ENCODE results near the gene TMEM200A. TPM values are rescaled to one million over a fixed set of nuclear protein-coding genes. Genes with fewer than 3 reads are reported as not detected.

Gene TMEM200A
- total and polyA plus RNA-seq, 4 experiments from 2014 or later: 1.1 to 4.8 (median 1.9) TPM

DNA sequence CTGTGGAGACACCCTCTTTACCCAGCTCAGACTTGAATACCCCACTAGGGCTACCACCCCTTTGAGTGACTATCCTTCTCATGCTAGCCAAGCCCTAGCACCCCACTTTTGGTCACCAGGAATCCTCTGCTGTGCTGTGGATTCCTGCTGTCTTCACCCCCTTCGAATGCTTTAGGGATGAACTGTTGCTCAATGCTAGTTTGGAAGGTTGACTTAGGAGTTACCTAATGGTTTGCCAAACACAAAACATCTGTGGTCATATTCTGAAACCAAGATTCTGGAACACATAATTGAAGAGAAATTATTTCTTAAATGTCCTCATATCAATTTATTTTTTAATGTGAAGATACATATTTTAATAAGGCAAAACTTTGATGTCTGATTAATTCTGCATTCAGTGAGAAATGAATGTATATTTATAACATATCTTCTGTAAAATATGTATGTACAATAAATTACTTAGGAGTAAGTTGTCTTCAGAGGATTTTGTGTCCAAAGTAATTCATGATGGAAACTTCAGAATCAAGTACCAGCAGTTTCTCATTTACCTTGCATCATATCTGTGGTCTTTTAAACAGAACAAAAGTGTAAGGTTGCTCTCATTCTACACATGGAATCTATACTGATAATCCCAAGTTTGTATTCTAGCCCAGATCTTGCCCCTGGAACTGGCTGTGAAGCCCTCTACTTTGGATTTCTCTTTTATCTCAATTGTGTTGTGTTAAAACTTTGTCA is 46.9 kb downstream of the TMEM200A start:
- H3K36me3 ChIP-seq (ENCODE audit: insufficient read depth, low read length): no peaks in the 10 kb centered on the region
- Mint-ChIP-seq H3K27ac (no peak overlapping the region), H3K4me3 (no peak overlapping the region), H3K4me1 (peaks cover 0 to 13% (median 5%) of the 10 kb centered on the region in 4 donors), H3K27me3 (no peaks in the 10 kb centered on the region), H3K36me3 (peaks cover 0 to 11% of the 10 kb centered on the region in 2 donors), H3K9me3 (peaks cover 0 to 2% (median 0%) of the 10 kb centered on the region in 8 donors)
- CTCF ChIA-PET (ENCODE audit: partially characterized antibody): no interaction called here
- no peaks in the 10 kb centered on the region for H3K27me3 ChIP-seq (ENCODE audit: insufficient read depth, low read length)
- no peak for DNase-seq
- H3K4me1 ChIP-seq (ENCODE audit: insufficient read depth, low read length): no peaks in the 10 kb centered on the region
- intact Hi-C loops (cut with micrococcal nuclease): no loop called here
- no peak overlapping the region for H3K27ac ChIP-seq (ENCODE audit: low read depth, low read length)
- POLR2A ChIA-PET (ENCODE audit: partially characterized antibody): no interaction called here
- no peaks in the 10 kb centered on the region for H3K9me3 ChIP-seq (ENCODE audit: control insufficient read depth in 1 of 2, low read length in 2 of 2)
- H3K4me3 ChIP-seq (ENCODE audit: low read length in 2 of 2): no peak overlapping the region

DNA sequence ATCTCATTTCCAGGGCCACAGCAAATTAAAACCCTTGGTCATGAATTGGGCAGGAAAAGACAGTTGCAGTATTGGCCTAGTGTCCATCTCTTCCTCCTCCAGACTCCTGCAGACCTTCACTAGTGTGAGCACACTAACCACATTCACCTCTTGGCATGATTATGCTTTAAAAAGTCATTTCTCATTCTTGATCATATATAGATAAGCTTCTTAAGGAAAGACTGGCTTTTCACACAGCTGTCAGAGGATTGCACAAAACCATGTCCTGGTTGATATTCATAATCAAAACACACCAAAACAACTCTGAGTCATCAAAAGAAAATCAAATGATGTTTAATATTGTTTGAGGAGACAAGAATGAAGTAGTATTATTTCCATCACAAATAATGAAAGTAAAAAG is 52.1 kb downstream of the TMEM200A start:
- Mint-ChIP-seq H3K4me1 (peaks cover 0 to 17% (median 7%) of the 10 kb centered on the region in 4 donors), H3K9me3 (peaks cover 0 to 4% (median 0%) of the 10 kb centered on the region in 8 donors), H3K27me3 (no peaks in the 10 kb centered on the region), H3K27ac (no peak overlapping the region), H3K36me3 (peaks cover 0 to 18% of the 10 kb centered on the region in 2 donors), H3K4me3 (no peak overlapping the region)
- Histone ChIP-seq H3K27ac (ENCODE audit: low read depth, low read length) (no peak overlapping the region), H3K36me3 (ENCODE audit: insufficient read depth, low read length) (no peaks in the 10 kb centered on the region), H3K4me3 (ENCODE audit: low read length in 2 of 2) (no peak overlapping the region), H3K4me1 (ENCODE audit: insufficient read depth, low read length) (no peaks in the 10 kb centered on the region), H3K27me3 (ENCODE audit: insufficient read depth, low read length) (no peaks in the 10 kb centered on the region), H3K9me3 (ENCODE audit: control insufficient read depth in 1 of 2, low read length in 2 of 2) (no peaks in the 10 kb centered on the region)
- POLR2A ChIA-PET (ENCODE audit: partially characterized antibody): interaction anchor here (1.7 kb wide), 1 partner anchor 159 kb away, joined by 3 read pairs; no protein-coding TSS in a partner anchor
- no peak for DNase-seq
- CTCF ChIA-PET (ENCODE audit: partially characterized antibody): interaction anchor here (1.4 kb wide), 1 partner anchor 36 kb away, joined by 3 read pairs; no protein-coding TSS in a partner anchor
- intact Hi-C loops (cut with micrococcal nuclease): no loop called here

DNA sequence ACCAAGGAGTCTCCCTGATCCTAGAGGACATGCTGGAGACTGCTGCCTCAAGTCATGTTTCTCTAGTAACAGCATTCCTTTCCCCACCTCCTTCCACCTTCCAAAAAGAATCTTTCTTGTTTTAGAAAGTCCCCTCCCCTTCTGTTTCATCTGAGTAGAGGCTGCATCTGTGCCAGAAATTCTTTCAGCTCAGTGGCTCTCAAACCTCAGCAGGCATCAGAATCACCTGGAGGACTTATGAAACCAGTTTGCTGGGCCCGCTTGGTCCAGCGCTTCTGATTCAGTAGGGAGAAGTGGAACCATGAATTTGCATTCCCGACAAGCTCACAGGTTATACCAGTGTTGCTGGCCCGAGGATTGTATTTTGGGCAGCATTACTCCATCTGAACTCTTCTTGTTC is 55.1 kb downstream of the TMEM200A start:
- no peaks in the 10 kb centered on the region for H3K9me3 ChIP-seq (ENCODE audit: control insufficient read depth in 1 of 2, low read length in 2 of 2)
- POLR2A ChIA-PET (ENCODE audit: partially characterized antibody): no interaction called here
- Mint-ChIP-seq H3K4me1 (peaks cover 0 to 13% (median 6%) of the 10 kb centered on the region in 4 donors), H3K9me3 (peaks cover 0 to 4% (median 0%) of the 10 kb centered on the region in 8 donors), H3K27me3 (no peaks in the 10 kb centered on the region), H3K36me3 (peaks cover 0 to 11% of the 10 kb centered on the region in 2 donors), H3K4me3 (no peak overlapping the region), H3K27ac (no peak overlapping the region)
- intact Hi-C loops (cut with micrococcal nuclease): no loop called here
- no peaks in the 10 kb centered on the region for H3K36me3 ChIP-seq (ENCODE audit: insufficient read depth, low read length)
- no peak overlapping the region for H3K27ac ChIP-seq (ENCODE audit: low read depth, low read length)
- H3K27me3 ChIP-seq (ENCODE audit: insufficient read depth, low read length): no peaks in the 10 kb centered on the region
- CTCF ChIA-PET (ENCODE audit: partially characterized antibody): interaction anchor here (1.4 kb wide), 1 partner anchor 9 kb away, joined by 4 read pairs; no protein-coding TSS in a partner anchor
- H3K4me1 ChIP-seq (ENCODE audit: insufficient read depth, low read length): no peaks in the 10 kb centered on the region
- no peak overlapping the region for H3K4me3 ChIP-seq (ENCODE audit: low read length in 2 of 2)
- DNase-seq: no peak

DNA sequence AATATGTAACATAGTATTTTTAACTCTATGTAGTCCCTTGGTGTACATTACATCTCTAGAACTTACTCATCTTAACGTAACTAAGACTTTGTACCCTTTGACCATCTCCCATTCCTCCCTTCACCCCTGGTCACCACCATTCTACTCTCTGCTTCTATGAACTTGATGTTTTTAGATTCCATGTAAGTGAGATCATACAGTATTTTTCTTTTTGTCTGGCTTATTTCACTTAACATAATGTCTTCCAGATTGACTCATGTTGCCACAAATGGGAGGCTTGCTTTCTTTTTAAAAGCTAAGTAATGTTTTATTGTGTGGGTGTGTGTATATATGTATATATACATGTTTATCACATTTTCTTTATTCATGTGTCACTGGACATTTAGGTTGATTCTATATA is 55.8 kb downstream of the TMEM200A start:
- ChIA-PET CTCF (ENCODE audit: partially characterized antibody) (no interaction called here), POLR2A (ENCODE audit: partially characterized antibody) (no interaction called here)
- Histone ChIP-seq H3K27ac (ENCODE audit: low read depth, low read length) (no peak overlapping the region), H3K9me3 (ENCODE audit: control insufficient read depth in 1 of 2, low read length in 2 of 2) (no peaks in the 10 kb centered on the region), H3K36me3 (ENCODE audit: insufficient read depth, low read length) (no peaks in the 10 kb centered on the region), H3K4me1 (ENCODE audit: insufficient read depth, low read length) (no peaks in the 10 kb centered on the region), H3K4me3 (ENCODE audit: low read length in 2 of 2) (no peak overlapping the region), H3K27me3 (ENCODE audit: insufficient read depth, low read length) (no peaks in the 10 kb centered on the region)
- H3K27ac Mint-ChIP-seq: no peak overlapping the region
- peaks cover 0 to 4% (median 0%) of the 10 kb centered on the region in 8 donors for H3K9me3 Mint-ChIP-seq
- H3K36me3 Mint-ChIP-seq: peaks cover 0 to 11% of the 10 kb centered on the region in 2 donors
- no peak for DNase-seq
- intact Hi-C loops (cut with micrococcal nuclease): no loop called here
- H3K27me3 Mint-ChIP-seq: no peaks in the 10 kb centered on the region
- H3K4me3 Mint-ChIP-seq: no peak overlapping the region
- peaks cover 0 to 12% (median 5%) of the 10 kb centered on the region in 4 donors for H3K4me1 Mint-ChIP-seq

DNA sequence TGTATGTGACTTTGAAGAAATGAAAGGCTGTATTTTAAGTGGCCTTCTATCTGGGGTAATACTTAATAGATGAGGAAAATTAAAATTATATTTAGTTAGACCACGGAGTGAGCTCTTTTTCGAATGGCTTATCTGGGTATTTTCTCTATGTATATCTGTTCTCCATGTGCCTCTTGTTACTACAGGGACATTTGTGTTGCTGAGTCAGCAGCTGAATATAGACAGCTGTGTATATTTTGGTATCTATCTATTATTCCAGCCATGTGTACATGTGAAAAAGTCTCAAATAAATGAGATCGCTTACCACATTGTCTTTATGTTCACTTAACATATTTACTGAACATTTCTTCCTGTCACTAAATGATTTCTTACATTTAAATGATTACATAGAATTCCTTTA is 57.2 kb downstream of the TMEM200A start:
- no peaks in the 10 kb centered on the region for H3K36me3 ChIP-seq (ENCODE audit: insufficient read depth, low read length)
- no peaks in the 10 kb centered on the region for H3K27me3 ChIP-seq (ENCODE audit: insufficient read depth, low read length)
- Mint-ChIP-seq H3K4me3 (no peak overlapping the region), H3K27ac (no peak overlapping the region), H3K4me1 (peaks cover 0 to 5% (median 2%) of the 10 kb centered on the region in 4 donors), H3K36me3 (peaks cover 0 to 11% of the 10 kb centered on the region in 2 donors), H3K9me3 (peaks cover 0 to 4% (median 0%) of the 10 kb centered on the region in 8 donors), H3K27me3 (peaks cover 0 to 1% of the 10 kb centered on the region in 2 donors)
- CTCF ChIA-PET (ENCODE audit: partially characterized antibody): no interaction called here
- no peaks in the 10 kb centered on the region for H3K9me3 ChIP-seq (ENCODE audit: control insufficient read depth in 1 of 2, low read length in 2 of 2)
- no peak for DNase-seq
- H3K4me1 ChIP-seq (ENCODE audit: insufficient read depth, low read length): no peaks in the 10 kb centered on the region
- H3K27ac ChIP-seq (ENCODE audit: low read depth, low read length): no peak overlapping the region
- POLR2A ChIA-PET (ENCODE audit: partially characterized antibody): no interaction called here
- no peak overlapping the region for H3K4me3 ChIP-seq (ENCODE audit: low read length in 2 of 2)
- intact Hi-C loops (cut with micrococcal nuclease): no loop called here

DNA sequence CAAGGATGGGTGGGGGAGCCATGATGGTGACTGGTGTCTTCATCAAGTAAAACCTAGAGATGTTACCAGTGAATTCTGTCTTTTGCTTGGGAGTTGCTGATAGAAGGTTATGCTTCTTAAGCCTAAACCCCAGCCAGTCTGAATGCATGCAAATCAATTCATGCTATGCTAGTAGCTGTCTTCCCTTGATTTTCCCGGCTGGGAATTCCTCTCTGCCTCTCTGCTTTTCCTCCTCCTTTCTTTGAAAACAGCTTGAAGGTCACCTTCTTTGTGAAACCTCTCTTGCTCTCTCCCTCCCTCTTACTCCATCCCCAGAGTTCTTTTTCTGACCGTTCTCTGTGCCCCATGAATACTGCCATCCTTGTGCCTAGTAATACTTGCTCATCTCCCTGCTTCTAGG is 58.9 kb downstream of the TMEM200A start:
- Histone ChIP-seq H3K4me3 (ENCODE audit: low read length in 2 of 2) (no peak overlapping the region), H3K36me3 (ENCODE audit: insufficient read depth, low read length) (no peaks in the 10 kb centered on the region), H3K27ac (ENCODE audit: low read depth, low read length) (no peak overlapping the region), H3K9me3 (ENCODE audit: control insufficient read depth in 1 of 2, low read length in 2 of 2) (no peaks in the 10 kb centered on the region), H3K27me3 (ENCODE audit: insufficient read depth, low read length) (no peaks in the 10 kb centered on the region), H3K4me1 (ENCODE audit: insufficient read depth, low read length) (no peaks in the 10 kb centered on the region)
- Mint-ChIP-seq H3K27ac (no peak overlapping the region), H3K4me3 (no peak overlapping the region), H3K9me3 (no peaks in the 10 kb centered on the region), H3K4me1 (peaks cover 0 to 4% (median 1%) of the 10 kb centered on the region in 4 donors), H3K36me3 (peaks cover 0 to 11% of the 10 kb centered on the region in 2 donors), H3K27me3 (peaks cover 0 to 1% of the 10 kb centered on the region in 2 donors)
- intact Hi-C loops (cut with micrococcal nuclease): no loop called here
- DNase-seq: no peak
- CTCF ChIA-PET (ENCODE audit: partially characterized antibody): no interaction called here
- POLR2A ChIA-PET (ENCODE audit: partially characterized antibody): no interaction called here

DNA sequence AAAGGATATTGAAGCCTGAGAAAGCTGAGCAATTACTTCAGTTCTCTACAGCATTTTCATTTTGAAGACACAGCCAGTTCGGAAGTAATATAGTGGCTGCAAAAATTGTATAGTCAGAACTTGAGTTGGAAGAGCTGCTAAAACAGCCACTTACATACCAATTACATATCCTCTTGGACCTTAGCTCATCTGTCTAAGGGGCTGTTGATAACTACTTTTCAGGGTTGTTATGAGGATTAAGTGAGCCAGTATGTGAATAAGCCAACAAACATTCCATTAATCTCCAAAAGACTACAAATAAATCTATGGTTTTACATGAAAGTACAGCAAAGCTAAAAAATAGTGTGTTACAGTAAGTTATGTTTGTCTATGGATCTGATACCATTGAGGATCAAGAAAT is 59.7 kb downstream of the TMEM200A start:
- H3K36me3 ChIP-seq (ENCODE audit: insufficient read depth, low read length): no peaks in the 10 kb centered on the region
- POLR2A ChIA-PET (ENCODE audit: partially characterized antibody): no interaction called here
- H3K9me3 Mint-ChIP-seq: no peaks in the 10 kb centered on the region
- H3K4me3 ChIP-seq (ENCODE audit: low read length in 2 of 2): no peak overlapping the region
- CTCF ChIA-PET (ENCODE audit: partially characterized antibody): no interaction called here
- H3K27ac ChIP-seq (ENCODE audit: low read depth, low read length): no peak overlapping the region
- DNase-seq: no peak
- no peaks in the 10 kb centered on the region for H3K4me1 ChIP-seq (ENCODE audit: insufficient read depth, low read length)
- no peak overlapping the region for H3K4me3 Mint-ChIP-seq
- H3K9me3 ChIP-seq (ENCODE audit: control insufficient read depth in 1 of 2, low read length in 2 of 2): no peaks in the 10 kb centered on the region
- H3K27ac Mint-ChIP-seq: no peak overlapping the region
- H3K4me1 Mint-ChIP-seq: peaks cover 0 to 4% (median 1%) of the 10 kb centered on the region in 4 donors
- intact Hi-C loops (cut with micrococcal nuclease): no loop called here
- H3K27me3 ChIP-seq (ENCODE audit: insufficient read depth, low read length): no peaks in the 10 kb centered on the region
- peaks cover 0 to 7% of the 10 kb centered on the region in 2 donors for H3K36me3 Mint-ChIP-seq
- peaks cover 0 to 1% of the 10 kb centered on the region in 2 donors for H3K27me3 Mint-ChIP-seq

Measured in CD4-positive, alpha-beta memory T cell (primary cell).